Measurements from ENCODE around the gene HES5. TPM values are rescaled to one million over a fixed set of nuclear protein-coding genes. Genes with fewer than 3 reads are reported as not detected.
A peak's percentile ranks its signal among the peaks of the same experiment; 100 is the strongest.

The HES5 gene
- total and polyA plus RNA-seq, 2 of the 13 experiments (the other 11 are each of a cell fraction or from before 2014, with no cell fraction given): not detected

DNA sequence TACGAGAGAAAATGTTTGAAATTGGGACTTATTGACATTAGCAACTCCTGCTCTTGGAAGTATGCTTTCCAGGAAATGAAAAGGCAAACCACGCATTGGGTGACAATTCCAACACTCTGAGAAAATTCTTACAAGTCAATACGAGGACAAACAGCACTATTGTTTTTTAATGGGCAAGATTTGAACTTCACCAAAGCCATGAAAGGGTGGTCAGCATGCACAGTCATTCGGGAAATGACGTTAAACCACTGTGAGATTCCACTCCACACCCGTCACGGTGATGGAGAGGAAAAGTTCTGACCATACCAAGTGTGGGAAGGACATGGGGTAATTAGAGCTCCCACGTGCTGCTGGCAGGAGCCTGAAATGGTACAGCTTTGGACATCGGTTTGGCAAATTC is 44.3 kb upstream of the HES5 start (continued):
- TF ChIP-seq, protein P1, sequence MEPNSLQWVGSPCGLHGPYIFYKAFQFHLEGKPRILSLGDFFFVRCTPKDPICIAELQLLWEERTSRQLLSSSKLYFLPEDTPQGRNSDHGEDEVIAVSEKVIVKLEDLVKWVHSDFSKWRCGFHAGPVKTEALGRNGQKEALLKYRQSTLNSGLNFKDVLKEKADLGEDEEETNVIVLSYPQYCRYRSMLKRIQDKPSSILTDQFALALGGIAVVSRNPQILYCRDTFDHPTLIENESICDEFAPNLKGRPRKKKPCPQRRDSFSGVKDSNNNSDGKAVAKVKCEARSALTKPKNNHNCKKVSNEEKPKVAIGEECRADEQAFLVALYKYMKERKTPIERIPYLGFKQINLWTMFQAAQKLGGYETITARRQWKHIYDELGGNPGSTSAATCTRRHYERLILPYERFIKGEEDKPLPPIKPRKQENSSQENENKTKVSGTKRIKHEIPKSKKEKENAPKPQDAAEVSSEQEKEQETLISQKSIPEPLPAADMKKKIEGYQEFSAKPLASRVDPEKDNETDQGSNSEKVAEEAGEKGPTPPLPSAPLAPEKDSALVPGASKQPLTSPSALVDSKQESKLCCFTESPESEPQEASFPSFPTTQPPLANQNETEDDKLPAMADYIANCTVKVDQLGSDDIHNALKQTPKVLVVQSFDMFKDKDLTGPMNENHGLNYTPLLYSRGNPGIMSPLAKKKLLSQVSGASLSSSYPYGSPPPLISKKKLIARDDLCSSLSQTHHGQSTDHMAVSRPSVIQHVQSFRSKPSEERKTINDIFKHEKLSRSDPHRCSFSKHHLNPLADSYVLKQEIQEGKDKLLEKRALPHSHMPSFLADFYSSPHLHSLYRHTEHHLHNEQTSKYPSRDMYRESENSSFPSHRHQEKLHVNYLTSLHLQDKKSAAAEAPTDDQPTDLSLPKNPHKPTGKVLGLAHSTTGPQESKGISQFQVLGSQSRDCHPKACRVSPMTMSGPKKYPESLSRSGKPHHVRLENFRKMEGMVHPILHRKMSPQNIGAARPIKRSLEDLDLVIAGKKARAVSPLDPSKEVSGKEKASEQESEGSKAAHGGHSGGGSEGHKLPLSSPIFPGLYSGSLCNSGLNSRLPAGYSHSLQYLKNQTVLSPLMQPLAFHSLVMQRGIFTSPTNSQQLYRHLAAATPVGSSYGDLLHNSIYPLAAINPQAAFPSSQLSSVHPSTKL (CRISPR knock-in tag; IDR thresholded peaks at IDR 0.05): peak; percentile 37; the same call in 1 of the 2 replicates
- peak; percentile 97 for TF ChIP-seq BCL6 (CRISPR knock-in tag; IDR thresholded peaks at IDR 0.05)

DNA sequence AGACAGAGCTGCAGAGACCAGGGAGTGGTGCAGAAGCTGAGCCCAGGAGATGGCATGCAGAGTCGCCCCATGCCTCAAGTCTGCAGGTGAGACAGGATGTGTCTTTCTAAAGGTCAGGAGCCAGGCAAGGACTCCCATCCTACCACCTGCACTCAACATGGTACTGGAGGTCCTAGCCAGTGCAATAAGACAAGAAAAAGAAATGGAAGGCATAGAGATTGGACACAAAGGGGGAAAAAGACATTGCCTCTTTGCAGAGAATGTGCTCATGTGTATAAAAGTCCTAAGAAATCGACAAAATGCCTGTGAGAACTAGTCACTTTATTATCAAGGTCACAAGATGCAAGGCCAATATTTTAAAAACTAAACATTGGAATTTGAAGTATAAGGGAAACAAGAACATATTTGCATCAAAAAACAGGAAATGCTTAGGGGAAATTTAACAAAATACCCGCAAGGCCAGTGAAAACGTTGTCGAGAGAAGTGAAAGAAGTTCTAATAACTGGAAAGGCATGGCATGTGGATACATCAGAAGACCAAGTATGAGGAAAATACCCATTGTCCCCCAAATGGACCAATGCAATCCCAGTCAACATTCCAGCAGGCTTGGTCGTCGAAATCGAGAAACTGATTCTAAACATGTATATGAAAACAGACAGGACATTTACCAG is 43.3 kb upstream of the HES5 start:
- H3K4me3 ChIP-seq (replicated peaks in 1 of 3; ENCODE audit: insufficient read depth in 1 of 3, low read depth in 2 of 3, low read length in 3 of 3): no peak overlapping the region
- no peaks in the 10 kb centered on the region for H3K36me3 ChIP-seq (replicated peaks in 1 of 2; ENCODE audit: control insufficient read depth in 1 of 2, insufficient read depth in 2 of 2, low read length in 2 of 2)
- in situ Hi-C loops (cut with HindIII; ENCODE audit: extremely low pct_ligation_motif_present, low pct_unique_long_range_greater_than_20kb) (no loop called here), intact Hi-C loops (cut with micrococcal nuclease; ENCODE audit: unreplicated experiment) (no loop called here)
- H3K4me1 ChIP-seq (ENCODE audit: insufficient read depth, low read length): peaks cover 79% of the 10 kb centered on the region
- no peaks in the 10 kb centered on the region for H4K20me1 ChIP-seq (ENCODE audit: insufficient read depth, low read length)
- POLR2A ChIA-PET: interaction anchor here (0.6 kb wide), 1 partner anchor 10 kb away, joined by 3 read pairs; no protein-coding TSS in a partner anchor
- WGBS (ENCODE audit: low lambda C conversion rate): 64% methylated on average over 8 of the region's 8 CpGs
- BruUV-seq (replicated peaks): no TSS peak
- no peak overlapping the region for H2AFZ ChIP-seq (ENCODE audit: low read length)
- ATAC-seq (no peak), DNase-seq (ENCODE audit: low spot score) (no peak), FAIRE-seq (no peak)
- H3K27ac ChIP-seq (ENCODE audit: extremely low read length, insufficient read depth, low read length): no peak overlapping the region
- no peak overlapping the region for H3K9ac ChIP-seq (ENCODE audit: insufficient read depth, low read depth, low read length)
- no peak overlapping the region for H3K4me2 ChIP-seq (ENCODE audit: low read depth, low read length)
- CTCF ChIA-PET (ENCODE audit: low intra/inter-chr PET ratio, low total read pairs): no interaction called here
- peaks cover 11% of the 10 kb centered on the region for H3K9me3 ChIP-seq (ENCODE audit: low read length)
- H3K27me3 ChIP-seq (ENCODE audit: control insufficient read depth in 1 of 2, insufficient read depth in 2 of 2, low read length in 2 of 2): peaks cover 3 to 24% of the 10 kb centered on the region in 2 experiments; a peak in 4 of 5 replicates
- TF ChIP-seq ZMYM3 (CRISPR knock-in tag; IDR thresholded peaks at IDR 0.05) (peak; percentile 67; the same call in 1 of the 2 replicates), KDM1A (CRISPR knock-in tag; IDR thresholded peaks at IDR 0.05) (no peak), POGZ (CRISPR knock-in tag; IDR thresholded peaks at IDR 0.05) (no peak), WIZ (CRISPR knock-in tag; IDR thresholded peaks at IDR 0.05) (no peak)
- TF ChIP-seq, protein P2, sequence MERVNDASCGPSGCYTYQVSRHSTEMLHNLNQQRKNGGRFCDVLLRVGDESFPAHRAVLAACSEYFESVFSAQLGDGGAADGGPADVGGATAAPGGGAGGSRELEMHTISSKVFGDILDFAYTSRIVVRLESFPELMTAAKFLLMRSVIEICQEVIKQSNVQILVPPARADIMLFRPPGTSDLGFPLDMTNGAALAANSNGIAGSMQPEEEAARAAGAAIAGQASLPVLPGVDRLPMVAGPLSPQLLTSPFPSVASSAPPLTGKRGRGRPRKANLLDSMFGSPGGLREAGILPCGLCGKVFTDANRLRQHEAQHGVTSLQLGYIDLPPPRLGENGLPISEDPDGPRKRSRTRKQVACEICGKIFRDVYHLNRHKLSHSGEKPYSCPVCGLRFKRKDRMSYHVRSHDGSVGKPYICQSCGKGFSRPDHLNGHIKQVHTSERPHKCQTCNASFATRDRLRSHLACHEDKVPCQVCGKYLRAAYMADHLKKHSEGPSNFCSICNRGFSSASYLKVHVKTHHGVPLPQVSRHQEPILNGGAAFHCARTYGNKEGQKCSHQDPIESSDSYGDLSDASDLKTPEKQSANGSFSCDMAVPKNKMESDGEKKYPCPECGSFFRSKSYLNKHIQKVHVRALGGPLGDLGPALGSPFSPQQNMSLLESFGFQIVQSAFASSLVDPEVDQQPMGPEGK (CRISPR knock-in tag; IDR thresholded peaks at IDR 0.05): no peak
- H3K79me2 ChIP-seq (ENCODE audit: insufficient read depth, low read length): no peaks in the 10 kb centered on the region

Measured in HepG2 (cell line).